Hypothalamus (tissue), 51 donors: ENCODE measurements around the gene ATXN1.
A peak's percentile ranks its signal among the peaks of the same experiment; 100 is the strongest.
"Not testable (repeated sequence)": the region's sequence is repeated elsewhere in the genome, so short reads cannot be mapped to it uniquely, and the experiment has no call there.

Experiments
- DNase-seq, 51 donors: peaks; one replicate each; lab custom pipeline; 2025; lab: John Stamatoyannopoulos, UW

ATXN1 gene

GRCh38 chr6:16412171-16412570, 349.1 kb downstream of the ATXN1 start:
- DNase-seq = no peak

- peak in 26 of 51 donors; percentile 4 to 67 (median 26) for DNase-seq
These were observed 351.5 kb downstream of the ATXN1 start for GRCh38 chr6:16409531-16410441.

GRCh38 chr6:16408766-16409165, 352.5 kb downstream of the ATXN1 start:
- no peak for DNase-seq

GRCh38 chr6:16406966-16407365, 354.3 kb downstream of the ATXN1 start:
- no peak for DNase-seq

GRCh38 chr6:16406538-16406937, 354.7 kb downstream of the ATXN1 start:
- DNase-seq = not testable (repeated sequence)

GRCh38 chr6:16405375-16405774, 355.9 kb downstream of the ATXN1 start:
- DNase-seq = no peak

- no peak for DNase-seq
These were observed 356.8 kb downstream of the ATXN1 start for GRCh38 chr6:16404456-16404855.

- no peak for DNase-seq
These were observed 357.4 kb downstream of the ATXN1 start for GRCh38 chr6:16403831-16404230.

- DNase-seq = no peak
These were observed 358.7 kb downstream of the ATXN1 start for GRCh38 chr6:16402581-16402900.

GRCh38 chr6:16400248-16400760, 361.0 kb downstream of the ATXN1 start:
- no peak for DNase-seq

GRCh38 chr6:16399695-16400094, 361.6 kb downstream of the ATXN1 start:
- no peak for DNase-seq

- no peak for DNase-seq
These were observed 362.1 kb downstream of the ATXN1 start for GRCh38 chr6:16399158-16399557.

- DNase-seq = no peak
These were observed 362.7 kb downstream of the ATXN1 start for GRCh38 chr6:16398587-16398986.

GRCh38 chr6:16397623-16398022, 363.6 kb downstream of the ATXN1 start:
- DNase-seq = no peak

GRCh38 chr6:16396497-16397319, 364.6 kb downstream of the ATXN1 start:
- no peak for DNase-seq

- DNase-seq = no peak
These were observed 366.6 kb downstream of the ATXN1 start for GRCh38 chr6:16394632-16395031.

- no peak for DNase-seq
These were observed 367.9 kb downstream of the ATXN1 start for GRCh38 chr6:16393326-16393725.

GRCh38 chr6:16392010-16392409, 369.2 kb downstream of the ATXN1 start:
- peak in 2 of 51 donors; percentile 0 to 5 for DNase-seq

GRCh38 chr6:16391451-16391912, 369.8 kb downstream of the ATXN1 start:
- DNase-seq = no peak

GRCh38 chr6:16390909-16391450, 370.3 kb downstream of the ATXN1 start:
- not testable (repeated sequence) for DNase-seq

- DNase-seq = no peak
These were observed 371.6 kb downstream of the ATXN1 start for GRCh38 chr6:16389642-16390041.
